SH-SY5Y (cell line): Measurements from ENCODE around the gene PRRC2B.

Source experiments
- GATA2 ChIP-seq: IDR thresholded peaks from 2 replicates; pipeline ENCODE4 v1.6.1; 2011; ENCODE audit warnings: mild to moderate bottlenecking, low read depth, low read length
- GATA3 ChIP-seq: IDR thresholded peaks from 2 replicates; pipeline ENCODE4 v1.6.1; 2011; ENCODE audit warnings: low read depth, mild to moderate bottlenecking, low read length, moderate library complexity

- no peak for TF ChIP-seq GATA3
- no peak for TF ChIP-seq GATA2
These were observed 88.6 kb downstream of the PRRC2B start for GRCh38 chr9:131482343-131483006.
